NCI-H82 (cell line): ENCODE data around the gene ZNF778.

ENCODE experiments used
- DNase-seq: peaks from one replicate; lab custom pipeline; 2025; lab: John Stamatoyannopoulos, UW

ZNF778 gene

DNA sequence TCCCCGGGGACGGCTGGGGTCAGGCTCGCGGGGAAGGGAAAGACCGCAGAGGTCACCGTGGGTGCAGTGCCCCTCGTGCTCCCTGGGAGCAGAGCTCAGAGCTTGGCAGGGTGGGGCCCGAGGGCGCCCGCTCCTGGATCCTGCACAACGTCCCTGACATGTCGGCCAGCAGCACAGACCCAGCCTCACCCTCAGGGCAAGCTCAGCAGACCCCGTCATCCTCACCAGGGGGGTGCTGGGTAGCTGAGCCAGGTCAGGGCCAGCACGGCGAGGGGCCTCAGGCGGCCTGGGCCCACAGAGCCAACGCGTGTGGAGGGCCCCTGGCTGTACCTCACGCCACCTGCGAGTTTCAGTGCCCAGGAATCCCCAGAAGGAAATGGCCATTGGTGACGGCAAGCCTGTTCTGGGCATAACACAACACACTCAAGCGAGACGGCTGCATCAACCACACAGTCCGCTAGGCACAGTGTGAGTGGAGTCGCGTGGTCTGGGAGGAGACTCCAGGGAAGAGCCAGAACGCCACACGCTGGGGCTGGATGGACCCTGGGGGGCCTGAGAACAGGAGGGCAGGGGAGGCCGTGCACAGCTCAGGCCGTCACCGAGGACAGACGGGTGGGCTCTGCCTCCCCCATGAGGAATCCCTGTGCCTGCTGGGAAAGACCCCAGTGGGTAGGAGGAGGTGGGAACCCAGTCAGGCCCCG is 60.3 kb downstream of the ZNF778 start:
- no peak for DNase-seq

DNA sequence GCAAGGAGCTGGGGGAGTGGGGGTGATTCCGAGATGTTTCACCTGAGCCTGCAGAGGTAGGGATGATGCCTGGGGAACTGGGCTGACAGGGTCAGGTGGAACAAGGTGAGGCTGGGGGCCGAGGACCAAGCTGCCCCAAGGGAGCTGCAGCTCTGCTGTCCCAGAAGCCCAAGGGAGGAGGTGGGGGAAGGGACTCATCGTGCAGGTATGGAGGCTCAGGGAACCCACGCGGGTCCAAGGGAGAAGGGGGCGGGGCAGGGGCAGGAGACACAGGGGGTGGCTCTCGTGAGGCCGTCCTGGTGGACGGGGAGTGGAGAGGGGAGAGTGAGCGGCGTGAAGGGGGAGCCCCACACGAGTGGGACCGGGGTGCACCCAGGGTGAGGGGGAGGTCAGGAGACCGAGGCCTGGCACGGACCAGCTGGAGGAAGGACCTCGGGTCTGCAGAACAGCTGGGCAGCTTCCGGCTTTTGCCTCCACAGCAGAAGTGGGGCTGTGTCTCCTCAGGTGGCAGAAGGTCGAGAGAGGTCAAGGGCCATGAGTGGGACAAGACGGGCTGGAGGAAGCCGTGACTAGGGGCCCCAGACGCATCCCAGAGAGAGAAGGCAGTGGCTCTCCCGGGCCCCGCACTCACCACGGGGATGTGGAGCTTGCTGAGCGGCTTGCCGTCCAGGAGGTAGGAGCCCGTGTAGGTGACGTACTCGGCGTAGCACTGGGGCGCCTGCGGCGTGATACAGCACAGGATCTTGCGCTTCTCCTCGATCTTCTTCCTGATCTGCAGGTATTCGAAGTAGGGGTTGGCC is 61.1 kb downstream of the ZNF778 start:
- no peak for DNase-seq

DNA sequence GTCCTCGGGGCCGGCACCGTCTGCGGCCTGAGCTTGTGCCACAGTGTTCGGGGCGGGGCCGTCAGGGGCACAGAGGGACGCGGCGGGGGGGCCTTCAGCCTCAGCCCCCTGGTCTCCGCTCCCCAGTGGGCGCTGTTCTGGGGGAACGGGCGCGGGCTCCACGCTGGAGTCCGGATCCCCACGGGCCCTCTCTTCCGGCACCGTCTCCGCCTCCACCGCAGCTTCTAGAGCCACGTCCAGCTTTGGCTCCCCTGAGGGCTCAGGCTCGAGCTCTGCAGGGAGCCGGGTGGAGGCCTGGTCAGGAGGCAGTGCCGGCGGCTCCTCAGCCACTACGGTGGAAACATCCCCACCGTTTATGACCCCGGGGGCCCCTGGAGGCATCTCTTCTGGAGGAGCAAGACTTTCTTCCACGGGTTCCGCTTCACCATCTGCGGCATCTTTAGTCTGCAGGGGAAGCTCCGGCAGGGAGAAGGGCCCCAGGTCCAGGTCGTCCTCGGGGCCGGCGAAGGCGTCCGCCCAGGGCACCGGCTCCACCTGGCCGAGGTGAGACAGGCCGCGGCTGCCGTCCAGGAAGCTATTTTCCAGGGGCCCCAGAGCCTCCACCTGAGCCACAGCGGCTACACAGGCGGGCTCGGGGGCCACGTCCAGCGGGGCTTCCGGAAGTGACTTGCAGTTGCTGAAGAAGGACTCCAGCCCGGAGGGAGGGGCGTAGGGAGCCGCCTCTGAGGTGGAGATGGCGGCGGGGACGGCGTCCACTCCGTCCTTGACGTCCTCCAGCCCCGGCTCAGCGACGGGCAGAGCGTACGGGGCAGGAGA is 62.4 kb downstream of the ZNF778 start:
- DNase-seq, result no peak

DNA sequence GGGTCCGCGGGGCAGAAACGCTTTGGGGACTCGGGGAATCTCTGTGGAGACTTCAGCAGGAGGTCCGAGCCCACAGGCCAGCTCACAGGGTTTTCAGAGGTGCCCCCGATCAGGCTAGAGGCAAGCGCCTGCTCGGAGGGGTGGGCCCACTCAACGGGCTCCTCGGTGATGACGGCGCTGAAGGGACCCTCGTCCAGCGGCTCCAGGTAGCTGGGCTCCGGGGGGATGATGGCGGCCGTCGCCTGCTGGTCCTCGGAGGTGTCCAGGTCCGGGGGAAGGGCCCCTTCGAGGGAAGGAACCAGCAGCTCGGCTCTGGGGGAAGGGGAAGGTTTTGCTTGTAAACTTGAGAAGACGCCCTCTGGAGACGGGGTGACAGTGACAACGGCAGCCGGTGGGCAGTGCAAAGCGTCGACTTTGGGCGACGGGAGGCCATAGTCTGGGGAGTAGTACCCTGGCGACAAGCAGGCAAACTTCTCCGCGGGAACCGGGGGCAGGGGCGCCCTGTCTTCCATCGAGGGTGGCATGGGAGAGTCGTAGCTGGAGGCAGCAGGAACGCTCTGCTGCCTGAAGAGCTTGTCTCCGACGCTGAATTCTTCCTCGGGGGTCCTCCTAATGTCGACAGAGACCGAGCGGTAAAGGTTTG is 63.2 kb downstream of the ZNF778 start:
- DNase-seq, result no peak

DNA sequence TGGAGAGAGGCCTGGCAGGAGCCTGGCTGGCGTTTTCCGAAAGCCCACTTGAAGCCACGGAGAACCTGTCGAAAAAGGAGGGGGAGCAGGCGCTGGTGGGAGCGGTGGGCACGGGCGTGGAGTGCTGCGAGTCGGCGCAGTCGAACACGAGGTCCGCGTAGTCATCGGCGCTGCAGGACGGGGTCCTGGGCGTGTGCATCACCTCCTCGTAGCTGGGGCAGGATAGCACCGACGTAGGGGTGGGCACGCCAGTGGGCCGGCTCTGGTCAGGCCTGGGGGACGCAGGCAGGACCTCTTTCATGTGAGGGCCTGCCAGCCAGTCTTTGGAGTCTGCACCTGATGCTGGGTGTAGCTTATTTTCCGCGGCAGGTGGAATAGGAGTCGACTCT is 63.7 kb downstream of the ZNF778 start:
- no peak for DNase-seq

DNA sequence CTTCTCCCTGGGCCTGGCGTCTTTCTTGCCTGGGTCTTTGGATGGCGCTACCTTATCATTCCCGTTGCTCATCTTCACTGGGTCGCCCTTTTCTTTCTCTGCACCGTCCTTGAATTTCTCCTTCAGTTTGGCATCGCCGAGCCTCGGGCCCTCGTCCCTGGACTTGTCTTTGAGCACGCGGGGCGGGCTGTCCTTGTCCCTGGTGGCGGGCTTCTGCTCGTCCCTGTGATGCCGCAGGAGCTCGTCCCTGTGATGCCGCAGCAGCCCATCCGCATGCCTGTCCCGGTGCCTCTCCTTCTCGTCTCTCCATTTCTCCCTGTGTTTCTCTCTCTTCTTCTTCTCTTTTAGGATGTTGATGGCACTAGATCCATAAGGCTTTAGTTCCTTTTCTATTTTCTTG is 64.3 kb downstream of the ZNF778 start:
- DNase-seq, result no peak

DNA sequence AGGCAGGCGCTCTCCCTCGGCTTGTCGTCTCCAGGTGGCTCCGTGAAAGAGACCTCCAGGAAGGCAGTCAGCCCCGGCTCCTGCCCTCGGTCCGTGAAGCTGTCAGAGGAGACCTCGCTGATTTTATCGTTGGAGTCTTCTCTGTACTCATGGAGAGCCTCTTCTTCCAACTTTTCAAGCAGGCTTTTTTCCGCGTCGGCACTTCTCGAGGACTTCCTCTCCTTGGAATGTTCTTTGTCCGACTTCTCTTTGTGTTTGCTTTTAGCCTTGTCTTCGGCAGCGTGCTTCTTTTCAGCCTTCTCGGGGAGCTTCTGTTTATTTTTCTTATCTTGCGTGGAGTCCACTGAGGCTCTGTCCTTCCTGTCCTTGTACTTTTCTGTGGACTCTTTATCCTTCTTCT is 65.0 kb downstream of the ZNF778 start:
- no peak for DNase-seq

DNA sequence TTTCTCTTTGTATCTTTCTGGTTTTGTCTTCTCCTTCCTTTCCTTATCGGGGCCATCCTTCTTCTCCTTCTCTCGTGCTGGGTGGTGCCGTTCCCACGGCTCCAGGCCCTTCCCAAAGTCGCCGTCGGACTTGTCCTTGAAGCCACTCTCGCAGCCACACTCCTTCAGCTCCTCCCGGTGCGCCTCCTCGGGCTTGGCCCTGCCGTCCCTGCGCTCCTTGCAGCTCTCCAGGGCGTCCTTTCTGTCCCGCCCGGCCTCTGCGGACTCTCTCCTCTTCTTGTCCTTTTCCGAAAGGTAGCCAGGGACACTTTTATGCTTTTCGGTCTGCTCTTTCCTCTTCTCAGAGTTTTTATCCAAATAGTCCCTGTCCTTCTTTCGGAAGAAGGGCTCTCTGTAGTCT is 65.9 kb downstream of the ZNF778 start:
- DNase-seq, result no peak

DNA sequence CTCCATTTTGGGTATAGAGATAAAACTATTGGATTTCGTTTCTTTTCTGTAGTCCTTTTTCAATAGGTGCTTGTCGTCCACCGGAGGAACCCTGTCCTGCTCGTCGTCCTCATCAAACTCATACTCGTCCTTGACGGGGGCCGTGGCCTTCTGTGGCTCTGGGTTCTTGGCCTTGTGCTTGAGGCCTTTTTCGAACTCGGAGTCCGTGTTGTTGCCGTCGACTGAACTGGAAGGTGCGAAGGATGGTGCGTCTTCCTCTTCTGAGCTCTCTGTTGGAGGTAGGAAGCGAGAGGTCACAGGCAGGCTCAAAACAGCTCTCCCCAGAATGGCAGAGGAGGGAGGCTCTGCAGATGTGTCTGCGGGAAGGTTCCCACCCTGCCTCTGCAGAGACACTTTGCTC is 67.9 kb downstream of the ZNF778 start:
- DNase-seq, result no peak

DNA sequence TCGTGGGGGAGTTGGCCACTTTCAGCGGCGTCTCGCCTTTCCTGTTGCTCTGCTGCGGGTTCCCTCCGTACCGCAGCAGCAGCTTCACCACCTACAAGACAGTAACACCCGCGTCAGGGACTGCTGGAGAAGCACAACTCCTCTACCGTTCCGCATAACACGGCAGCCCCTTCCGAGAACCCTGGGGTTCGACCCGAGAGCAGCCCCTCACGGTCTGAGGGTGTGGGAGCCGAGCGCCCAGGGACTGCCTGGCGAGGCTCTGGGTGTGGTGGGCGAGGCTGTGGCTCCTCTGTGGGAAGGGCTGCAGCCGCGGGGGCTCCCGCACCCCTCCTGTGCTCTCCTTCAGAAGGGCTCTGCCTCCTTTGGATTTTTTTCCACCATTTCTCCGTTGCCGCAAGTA is 68.6 kb downstream of the ZNF778 start:
- no peak for DNase-seq
